Right forelimb (tissue), 1 donor: ENCODE data around the gene NUP133.
"Not testable (repeated sequence)": the region's sequence is repeated elsewhere in the genome, so short reads cannot be mapped to it uniquely, and the experiment has no call there.

Experiments
- DNase-seq: peaks from one replicate; pipeline ENCODE4 v3.0.0-alpha.2; 2018

The NUP133 gene

DNA sequence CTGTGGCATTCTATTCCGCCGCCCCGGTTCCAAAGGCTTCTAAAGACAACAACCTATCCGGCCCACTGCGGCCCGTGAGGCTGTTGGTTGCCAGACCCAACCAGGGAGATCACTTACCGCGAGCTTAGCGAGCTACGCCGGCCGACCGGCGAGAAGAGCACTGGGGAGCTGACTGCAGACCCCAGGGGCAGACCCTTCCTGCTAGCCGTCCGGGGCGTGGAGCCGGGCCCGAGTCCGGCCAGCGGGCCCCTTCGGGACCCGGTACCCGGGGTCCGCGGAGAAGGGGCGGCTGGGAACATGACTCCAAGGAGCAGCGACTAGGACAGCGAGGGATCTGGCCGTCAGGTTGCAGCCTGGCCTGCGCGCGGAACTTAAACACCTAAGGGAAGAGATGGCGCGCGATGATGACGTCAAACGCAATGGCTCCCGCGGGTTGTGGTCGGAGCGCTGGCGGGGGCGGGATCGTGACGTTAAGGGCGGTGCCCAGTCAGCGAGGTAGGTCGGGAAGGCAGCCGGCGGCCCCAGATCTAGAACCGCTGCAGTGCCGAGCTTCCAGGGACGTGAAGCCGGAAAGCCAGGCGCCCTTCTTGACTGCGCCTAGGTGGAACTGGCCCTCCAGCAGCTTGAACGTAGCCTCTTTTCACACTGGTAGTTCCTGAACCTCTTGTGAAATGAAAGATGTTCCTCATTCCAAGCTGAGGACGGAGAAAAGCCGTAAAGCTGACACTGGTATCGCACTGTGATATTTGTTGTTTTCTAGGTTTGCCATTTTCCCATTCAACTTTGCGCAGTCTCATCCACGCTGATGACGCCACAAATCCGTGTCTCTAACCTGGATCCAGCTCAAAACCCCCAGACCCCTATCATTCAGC, at the start of gene NUP133:
Gene NUP133, minus strand, starts transcription at position 391 of the 872 bp plus-strand sequence. Its CDS starts 92 bp downstream, at position 299.
- DNase-seq, result peak; percentile 99

DNA sequence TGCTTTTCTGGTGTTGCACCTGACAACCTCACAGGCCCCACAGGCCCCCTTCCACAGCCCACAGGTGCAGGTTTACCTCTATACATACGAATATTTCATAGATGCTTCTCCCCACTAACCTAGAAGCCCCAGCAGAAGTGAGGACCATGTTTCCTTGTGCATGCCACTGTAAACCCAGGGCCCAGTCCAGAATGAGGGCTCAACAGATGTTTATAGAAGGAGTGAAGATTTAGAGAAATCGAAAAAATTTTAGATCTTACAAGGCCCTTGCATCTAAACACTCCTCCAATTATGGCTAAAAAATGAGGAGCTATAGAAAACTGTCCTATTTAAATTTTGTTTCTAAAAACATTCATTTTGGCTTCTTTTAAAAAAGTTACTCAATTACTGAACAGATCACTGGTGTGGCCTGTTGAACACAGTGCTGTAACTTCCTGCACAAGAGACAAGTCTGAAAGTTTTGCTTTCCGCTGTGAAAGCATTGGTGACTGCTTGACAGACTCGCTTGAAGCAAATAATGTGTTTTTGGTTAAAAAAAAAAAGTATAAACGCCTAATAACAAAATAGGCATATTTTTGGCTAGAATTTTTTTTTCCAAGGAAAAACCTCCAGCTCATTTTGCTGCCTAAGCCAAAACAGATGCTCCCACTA, 49.2 kb upstream of the NUP133 start:
- no peak for DNase-seq

DNA sequence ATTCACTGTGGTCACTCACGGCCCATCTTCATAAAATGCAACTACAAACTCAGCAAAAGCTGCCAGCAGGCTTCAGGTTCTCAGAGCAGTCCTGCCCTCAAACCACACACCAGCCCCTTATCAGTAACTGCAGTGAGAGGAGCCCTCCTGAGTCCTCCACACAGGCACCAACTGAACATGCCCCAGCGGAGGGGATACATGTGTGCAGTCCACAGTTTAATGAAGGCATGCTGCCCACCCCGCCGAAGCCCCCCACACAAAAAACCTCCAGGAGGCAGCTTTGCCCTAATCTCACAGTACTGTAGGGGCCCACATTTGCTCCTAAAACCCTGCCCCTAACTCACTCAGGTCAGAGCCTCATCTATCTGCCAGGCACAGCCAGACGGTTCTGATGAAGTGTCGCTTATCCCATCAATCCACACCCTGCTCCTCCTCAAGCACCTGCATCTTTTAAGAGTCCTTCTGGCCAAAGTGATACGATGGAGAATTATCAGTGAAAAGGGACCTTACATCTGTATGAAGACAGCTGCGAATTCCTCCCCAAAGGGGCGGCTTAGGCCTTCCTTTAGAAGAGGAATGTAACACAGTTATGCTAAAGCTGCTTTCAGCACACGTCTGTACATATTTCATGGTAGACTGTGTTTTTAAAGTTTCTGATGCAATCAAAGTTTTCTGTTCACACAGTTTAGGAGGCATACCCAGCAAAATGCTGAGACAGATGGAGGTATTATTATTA, 46.9 kb upstream of the NUP133 start:
- no peak for DNase-seq

DNA sequence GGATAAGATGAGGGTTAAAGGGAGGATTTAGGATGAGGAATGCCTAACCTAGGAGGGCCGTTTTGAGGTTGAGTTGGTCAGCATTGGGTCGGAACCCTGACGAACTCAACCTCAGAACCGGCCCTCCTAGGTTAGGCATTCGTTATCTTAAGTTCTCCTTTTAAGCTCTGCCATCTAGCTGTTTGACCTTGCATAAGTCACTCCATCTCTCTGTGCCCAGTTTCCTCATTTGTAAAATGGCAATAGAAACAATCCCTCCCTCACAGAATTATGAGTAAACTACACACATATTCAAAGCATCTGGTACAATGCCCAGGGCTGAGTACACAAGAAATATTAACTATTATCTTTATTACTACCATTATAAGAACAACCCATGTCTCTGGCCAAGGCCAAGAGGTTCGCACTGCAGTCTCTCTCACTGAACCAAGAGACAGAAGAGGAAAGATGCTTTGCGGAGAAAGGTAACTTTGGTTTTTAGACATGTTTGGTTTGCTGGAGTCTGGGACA, 45.5 kb upstream of the NUP133 start:
- DNase-seq, result no peak

DNA sequence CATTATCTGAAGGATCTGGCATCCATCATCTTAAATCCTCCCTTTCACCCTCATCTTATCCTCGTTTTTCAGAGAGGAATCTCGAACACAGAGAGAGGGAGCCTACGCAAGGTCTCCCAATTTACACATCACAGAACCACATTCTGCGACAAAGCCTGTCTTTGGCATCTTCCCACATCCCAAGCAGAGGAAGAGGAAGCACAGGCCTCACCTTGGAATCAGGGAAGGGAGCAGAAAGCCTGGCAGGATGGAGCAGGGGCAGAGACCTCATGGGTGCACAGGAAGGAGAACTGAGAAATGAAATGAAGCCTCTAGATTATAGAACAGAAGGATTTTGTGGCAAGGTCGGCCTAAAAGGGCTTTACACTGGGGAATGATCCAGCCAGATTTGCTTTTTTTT, 44.6 kb upstream of the NUP133 start:
- DNase-seq, result no peak

DNA sequence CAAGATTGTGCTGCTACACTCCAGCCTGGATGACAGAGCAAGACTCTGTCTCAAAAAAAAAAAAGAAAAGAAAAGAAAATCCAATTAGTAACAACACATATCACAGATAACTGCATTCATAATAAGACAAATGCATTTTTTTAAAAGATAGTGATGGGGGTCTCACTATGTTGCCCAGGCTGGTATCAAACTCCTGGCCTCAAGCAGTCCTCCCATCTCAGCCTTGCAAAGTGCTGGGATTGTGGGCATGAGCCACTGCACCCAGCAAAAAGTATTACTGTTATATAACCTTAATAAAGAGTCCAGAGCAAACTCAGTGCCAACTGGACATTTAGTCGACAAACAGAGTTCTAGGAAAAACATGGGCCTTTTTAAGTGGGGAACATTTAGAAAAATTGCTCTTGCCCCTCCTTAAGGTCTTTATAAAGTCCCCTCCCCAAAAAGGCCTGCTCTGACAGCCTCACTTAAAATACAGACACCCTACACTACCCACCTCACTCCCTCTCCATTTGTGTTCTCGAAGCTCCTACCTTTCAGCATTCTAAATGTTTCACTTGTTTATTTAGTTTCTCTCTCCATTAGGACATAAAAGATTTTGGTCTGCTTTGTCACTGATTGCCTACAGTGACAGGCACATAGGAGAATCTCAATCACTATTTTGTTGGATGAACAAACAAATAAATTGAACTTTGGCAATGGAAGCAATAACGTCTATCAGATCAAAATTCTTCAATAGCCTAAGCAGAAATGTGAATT, 42.8 kb upstream of the NUP133 start:
- no peak for DNase-seq

DNA sequence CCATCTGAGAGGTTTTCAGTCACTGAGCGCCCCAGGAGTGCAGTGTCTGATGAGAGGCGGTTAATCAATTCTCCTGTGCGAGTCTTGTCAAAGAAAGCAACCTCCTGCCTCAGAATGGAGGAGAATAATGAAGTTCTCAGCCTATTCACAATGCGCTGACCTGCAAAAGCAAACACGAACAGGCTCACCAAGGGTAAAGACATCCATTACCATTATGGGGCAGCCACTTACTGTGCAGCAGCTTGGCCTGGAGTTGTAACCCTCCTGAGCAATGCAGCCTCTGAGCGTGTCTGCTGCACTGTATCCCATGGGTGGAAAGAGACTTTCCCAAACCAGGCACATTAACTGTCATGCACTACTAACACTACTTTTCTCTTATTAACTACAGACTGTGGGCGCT, 39.4 kb upstream of the NUP133 start:
- no peak for DNase-seq

DNA sequence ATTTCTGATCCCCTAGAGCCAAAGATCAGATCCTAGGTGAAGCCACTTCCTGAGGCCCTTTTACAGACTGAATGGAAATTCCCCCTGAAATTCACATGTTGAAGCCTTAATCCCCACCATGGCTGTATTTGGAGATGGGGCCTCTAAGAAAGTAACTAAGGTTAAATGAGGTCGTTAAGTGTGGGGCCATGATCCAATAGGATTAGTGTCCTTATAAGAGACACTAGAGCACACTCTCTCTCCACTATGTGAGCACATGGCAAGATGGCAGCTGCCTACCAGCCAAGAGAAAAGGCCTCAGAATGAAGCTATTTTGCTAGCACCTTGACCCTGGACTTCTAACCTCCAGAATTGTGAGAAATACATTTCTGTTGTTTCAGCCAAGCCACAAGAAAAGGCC, 36.4 kb upstream of the NUP133 start:
- no peak for DNase-seq

DNA sequence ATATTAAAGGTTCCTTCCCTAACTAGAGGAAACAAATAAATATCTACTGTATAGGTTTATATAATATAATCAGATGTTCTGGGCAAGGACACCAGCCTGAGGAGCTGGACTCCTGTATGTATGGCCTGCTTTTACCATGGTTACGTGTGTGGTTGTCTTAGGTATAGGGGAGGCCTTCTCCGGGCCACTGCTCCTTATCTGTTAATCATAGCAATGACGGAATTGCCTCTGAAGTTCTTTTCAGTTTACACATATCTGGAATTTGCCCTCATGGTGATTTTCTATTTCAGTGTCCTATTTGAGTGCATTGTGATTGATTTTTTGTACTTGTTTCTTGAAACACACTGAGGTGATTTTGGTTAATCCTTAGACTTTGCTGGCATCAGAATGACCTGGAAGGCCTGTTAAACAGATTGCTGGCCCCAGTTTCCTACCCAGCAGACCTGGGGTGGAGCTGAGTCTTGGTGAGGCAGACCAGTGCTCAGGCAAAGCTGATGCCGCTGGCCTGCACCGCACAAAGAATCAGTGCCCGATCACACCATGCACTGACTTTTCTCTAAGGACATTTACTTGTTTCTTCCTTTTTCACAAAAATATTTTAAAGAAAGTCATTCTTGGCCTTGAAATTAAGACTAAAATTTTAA, 31.8 kb upstream of the NUP133 start:
- no peak for DNase-seq

DNA sequence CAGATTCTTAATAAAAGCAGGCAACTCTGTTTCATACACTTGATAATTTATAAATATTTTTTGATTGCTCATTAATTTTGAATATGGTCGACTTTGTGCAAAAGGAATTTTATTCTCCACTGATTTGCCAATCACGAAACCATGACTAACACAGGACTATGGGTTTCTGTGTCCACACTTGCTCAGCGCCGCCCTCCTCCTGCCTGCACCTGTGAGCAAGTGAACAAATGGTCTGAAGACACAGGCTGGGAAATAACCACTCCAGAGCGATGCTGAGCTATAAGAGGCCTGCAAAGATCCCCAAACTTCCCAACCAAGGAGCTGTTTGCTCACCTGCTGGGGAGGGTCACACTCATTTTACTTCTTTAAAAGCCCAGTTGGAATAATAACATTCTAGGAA, 30.8 kb upstream of the NUP133 start:
- no peak for DNase-seq

DNA sequence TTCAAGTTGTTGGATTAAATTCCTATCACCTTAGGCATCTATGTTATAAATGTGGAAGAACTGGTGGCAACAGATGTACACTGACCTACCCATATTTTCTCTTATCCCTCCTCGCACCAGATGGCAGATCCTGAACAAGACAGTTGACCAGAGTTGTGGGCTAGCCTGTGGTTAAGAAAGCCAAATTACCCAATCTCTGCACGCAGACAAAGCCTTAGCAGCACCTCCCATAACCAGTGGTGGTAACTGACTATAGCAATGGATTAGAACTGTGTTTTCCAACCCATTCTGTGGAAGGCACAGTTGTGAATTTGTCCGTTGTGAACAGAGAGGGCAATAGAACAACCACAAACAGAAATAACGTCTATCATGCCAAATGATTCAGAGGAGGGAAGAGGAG, 29.8 kb upstream of the NUP133 start:
- DNase-seq, result no peak

DNA sequence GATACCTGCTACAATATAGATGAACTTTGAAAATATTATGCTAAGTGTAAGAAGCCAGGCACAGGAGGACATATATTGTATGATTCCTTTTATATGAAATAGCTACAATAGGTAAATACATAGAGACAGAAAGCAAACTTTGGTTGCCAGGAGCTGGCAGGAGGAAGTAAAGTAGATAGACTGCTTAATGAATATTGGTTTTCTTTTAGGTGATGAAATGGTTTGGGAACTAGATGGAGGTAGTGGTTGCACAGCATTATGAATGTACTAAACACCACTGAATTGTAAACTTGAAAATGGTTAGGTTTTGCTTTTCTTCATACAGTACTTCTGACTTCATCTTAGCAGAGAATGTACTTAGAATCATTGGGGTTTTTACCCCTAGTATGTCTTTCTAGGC, 28.8 kb upstream of the NUP133 start:
- no peak for DNase-seq

DNA sequence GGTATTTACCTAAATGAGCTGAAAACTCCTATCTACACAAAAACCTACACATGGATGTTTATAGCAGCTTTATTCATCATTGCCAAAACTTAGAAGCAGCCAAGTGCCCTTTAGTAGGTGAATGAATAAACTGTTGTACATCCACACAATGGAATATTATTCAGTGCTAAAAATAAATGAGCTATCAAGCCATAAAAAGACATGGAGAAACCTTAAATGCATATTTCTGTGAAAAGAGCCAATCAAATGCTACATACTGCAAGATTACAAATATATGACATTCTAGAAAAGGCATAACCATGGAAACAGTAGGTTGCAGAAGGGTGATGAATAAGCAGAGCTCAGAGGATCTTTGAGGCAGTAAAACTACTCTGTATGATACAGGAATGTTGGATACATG, 27.1 kb upstream of the NUP133 start:
- no peak for DNase-seq

DNA sequence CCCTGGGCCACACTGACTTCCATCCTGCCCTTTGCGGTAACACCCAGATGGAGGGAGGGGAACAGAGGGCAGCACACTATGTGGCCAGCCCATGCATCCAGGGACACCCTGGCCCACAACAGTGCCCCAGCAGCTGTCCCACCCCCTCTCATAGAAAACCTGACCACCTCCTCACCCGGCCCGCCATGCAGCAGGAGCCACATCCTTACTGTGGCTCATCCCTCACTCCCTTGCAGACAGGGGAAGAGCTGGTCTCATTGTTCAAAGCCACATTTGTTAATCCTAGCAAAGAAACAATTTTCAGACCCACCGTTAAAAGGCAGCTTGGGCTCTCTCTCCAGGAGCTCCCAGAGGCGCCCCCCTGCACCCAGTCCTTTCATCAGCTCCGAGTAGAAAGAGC, 23.2 kb upstream of the NUP133 start:
- DNase-seq, result no peak

DNA sequence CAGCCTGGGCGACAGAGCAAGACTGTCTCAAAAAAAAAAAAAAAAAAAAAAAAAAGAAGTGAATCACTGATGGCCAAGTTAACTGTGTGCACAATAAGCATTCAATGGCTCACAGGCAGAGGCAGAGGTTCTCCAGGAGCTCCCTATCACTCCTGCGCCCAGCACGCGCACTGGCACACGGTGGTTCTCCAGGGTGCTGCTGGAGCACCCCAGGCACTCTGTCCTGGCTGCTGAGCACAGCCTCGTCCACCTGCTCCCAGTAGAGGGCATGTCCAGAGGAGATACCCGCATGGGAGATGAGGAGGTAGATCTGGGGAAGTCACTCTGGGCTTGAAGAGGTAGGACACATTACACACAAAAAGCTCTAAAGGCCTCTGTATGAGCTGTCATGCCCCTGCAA, 21.5 kb upstream of the NUP133 start:
- DNase-seq, result no peak

DNA sequence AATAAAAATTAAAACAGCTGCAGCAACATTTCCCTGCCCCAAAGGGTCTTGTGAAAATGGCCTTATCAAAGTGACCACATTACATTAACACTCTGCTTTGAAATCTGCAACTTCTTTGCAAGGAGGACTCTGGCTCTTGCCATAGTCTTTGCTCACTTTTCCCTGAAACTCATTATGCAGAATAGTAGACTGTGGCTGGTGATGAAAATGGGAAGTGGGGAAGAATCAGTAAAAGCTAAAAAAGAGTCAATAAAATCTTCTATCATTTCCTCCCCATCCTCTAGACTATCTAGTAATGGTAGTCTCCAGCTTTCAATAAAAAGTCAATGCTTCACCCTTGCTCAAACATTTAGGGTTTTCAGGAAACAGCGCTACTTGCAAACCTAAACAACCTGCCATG, 18.6 kb upstream of the NUP133 start:
- no peak for DNase-seq

DNA sequence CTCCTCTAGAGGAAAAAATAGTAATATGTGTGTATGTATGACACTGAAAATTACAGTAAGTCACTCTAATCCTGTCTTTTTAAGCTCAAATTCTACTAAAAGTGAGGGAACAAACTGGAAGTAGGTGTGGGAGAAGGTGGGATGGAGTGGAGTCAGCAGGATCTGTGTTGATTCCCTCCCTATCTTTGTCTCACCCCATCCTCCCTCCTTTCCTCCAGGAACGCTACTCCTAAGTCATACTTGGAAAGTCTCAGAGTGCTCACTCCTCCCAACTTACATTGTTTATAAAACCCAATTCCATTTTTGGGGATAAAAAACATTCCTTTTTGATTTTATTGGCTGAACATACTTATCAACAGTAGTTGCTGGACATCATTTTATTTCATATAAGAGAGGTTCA, 14.9 kb upstream of the NUP133 start:
- DNase-seq, result no peak

DNA sequence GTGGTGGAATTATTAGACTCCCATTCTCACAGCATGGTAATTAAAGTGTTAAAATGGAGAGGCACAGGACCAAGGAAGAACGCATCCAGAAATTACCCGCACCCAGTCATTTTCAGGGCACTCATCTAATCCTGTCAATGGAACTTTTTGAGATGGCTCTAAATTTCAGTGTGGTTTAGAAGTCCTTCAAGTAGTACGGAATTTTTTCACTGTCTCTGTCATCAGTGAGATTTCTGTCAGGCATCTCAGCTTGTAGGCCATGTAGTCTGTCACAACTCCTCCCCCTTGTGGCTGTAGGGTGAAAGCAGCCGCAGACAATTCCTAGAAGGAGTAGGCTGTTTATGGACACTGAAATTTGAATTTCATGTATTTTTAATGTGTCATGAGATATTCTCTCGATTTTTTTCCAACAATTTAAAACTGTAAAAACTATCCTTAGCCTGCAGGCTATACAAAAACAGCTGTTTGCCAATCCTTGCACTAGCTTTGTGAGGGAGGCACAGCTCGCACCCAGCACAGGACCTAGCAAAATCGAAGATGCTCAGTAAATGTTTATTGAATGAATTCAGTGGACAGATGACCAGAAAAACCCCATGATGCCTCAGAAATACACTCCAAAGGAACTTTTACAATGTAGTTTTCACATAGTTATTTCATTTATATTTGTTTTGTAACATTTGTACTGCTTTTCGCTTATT, 6.6 kb upstream of the NUP133 start:
- DNase-seq, result peak; percentile 69

DNA sequence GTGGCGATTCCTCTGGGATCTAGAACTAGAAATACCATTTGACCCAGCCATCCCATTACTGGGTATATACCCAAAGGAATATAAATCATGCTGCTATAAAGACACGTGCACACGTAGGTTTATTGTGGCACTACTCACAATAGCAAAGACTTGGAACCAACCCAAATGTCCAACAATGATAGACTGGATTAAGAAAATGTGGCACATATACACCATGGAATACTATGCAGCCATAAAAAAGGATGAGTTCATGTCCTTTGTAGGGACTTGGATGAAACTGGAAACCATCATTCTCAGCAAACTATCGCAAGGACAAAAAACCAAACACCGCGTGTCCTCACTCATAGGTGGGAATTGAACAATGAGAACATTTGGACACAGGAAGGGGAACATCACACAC, 3.5 kb upstream of the NUP133 start:
- not testable (repeated sequence) for DNase-seq

DNA sequence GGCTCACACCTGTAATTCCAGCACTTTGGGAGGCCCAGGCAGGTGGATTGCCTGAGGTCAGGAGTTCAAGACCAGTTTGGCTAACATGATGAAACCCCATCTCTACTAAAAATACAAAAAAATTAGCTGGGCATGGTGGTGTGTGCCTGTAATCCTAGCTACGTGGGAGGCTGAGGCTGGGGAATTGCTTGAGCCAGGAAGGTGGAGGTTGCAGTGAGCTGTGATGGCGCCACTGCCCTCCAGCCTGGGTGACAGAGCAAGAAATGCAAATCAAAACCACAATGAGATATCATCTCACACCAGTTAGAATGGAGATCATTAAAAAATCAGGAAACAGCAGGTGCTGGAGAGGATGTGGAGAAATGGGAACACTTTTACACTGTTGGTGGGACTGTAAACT, 3.1 kb upstream of the NUP133 start:
- not testable (repeated sequence) for DNase-seq

DNA sequence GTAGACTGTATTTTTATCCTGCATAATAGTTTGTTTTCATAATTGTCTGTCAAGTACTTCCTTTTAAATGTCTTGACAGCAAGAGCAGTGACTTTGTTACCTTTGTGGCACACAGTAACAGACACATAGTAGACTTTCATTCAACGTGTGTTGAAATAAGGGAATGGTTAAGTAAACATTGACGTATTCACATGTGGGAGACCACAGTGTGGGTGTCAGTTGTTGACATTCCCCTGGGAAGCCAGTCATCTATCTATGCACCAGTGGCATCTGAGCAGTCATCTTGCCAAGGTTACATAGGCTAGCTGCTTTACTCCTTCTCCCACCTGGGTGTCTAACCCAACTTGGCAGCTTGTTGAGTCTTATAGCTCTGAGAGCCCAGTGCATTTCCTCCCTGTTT, 1.4 kb upstream of the NUP133 start:
- no peak for DNase-seq
